LNCAP (cell line): ENCODE data around the gene OR52N5.

ENCODE experiments used
- CTCF ChIP-seq: fragments of 450-650 bp; IDR thresholded peaks from 2 replicates; pipeline ENCODE4 v1.5.1; 2017; ENCODE audit warnings: mild to moderate bottlenecking

OR52N5 gene

GRCh38 chr11:5783255-5783654 is at the start of gene OR52N5:
Gene OR52N5, minus strand, starts transcription at chr11:5783355. Its CDS starts 4,721 bp downstream, at chr11:5778634.
- no peak for TF ChIP-seq CTCF

GRCh38 chr11:5831196-5831829 is 48.2 kb upstream of the OR52N5 start:
- no peak for TF ChIP-seq CTCF

GRCh38 chr11:5818245-5818886 is 35.2 kb upstream of the OR52N5 start:
- no peak for TF ChIP-seq CTCF

GRCh38 chr11:5815534-5815933 is 32.4 kb upstream of the OR52N5 start:
- TF ChIP-seq CTCF = no peak

DNA sequence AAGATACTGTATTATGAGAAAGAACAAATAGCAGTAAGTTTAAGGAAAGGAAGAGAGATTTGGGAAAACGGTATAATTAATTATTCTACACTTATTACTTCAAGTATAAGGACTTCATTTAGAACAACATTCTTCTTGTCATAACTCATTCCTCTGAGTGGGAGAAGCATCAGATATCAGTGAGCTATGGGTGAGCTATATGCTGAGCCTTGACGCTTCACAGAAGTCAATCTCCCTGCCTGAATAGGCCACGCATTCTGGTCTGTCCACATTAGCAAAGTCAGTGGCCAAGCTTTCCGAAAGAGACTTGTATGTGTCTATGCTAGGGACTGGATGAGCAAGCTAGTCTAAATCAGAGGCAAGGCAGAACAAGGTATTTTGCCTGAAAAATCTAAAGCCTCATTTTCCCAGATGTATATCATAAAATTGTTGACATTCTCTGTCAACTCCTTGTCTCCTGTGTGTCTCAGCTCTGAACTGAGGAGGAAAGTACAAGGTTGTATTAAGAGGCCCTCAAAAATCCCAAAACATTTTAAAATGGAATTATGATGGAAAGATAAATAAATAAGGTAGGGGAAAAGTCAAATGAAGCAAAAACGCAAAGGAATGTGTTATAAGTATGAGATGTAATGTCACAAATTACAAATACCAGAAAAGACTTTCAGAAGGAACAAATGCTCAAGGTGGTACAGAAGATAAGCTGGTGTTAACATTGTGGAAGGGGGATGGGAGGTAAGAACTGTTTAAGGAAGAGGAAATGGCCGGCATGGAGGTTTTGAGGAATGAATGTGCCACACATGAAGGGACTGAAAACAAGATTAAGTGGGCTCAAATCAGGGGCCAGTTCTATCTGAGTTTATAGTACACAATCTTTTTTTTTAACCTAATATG is 27.0 kb upstream of the OR52N5 start:
- no peak for TF ChIP-seq CTCF

DNA sequence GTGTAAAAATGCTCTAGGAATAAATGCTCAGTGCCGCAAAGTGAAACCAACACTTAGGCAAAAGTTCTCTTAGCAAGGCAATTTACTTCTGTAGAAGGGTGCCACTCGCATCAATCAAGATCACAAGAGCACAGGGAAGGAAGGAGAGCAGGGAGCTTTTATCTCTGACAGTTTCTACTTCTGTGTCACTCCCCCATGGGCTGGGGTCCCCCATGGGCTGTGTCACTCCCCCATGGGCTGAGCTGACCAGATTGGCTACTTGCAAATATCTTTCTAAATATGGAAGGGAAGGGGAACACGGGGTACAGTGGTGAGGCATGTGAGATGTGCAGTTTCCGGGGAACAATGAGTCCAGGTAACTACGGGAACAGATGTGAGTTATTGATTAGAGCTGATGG is 26.0 kb upstream of the OR52N5 start:
- no peak for TF ChIP-seq CTCF

DNA sequence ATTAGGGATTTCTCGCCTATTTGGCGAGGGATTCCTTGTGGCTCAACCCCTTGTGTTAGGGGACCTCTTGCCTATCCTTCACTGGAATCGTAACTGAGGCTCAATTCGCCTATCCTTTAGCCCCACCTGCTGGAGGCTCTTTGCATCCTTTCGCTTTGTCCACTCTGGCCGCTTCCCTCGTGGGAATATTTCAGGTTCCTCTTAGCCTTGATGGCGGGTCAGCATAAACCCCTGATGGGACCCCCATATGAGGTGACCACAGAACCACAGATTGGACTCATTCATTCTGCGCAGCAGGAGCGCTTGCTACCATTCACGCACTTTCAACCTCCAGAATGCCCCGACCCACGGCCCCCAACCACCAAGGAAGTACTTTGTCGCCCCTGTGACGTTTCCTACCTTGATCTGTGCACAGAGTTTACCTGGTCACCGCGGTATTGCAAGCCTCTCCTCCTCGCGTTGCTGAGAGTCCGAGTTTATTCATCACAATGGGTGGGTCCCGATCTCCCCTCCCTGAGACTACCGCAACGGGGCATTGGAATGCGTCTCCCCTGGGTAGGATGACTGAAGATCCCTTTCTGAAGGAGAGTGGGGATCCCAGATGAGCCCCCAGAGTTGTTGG is 25.5 kb upstream of the OR52N5 start, which contains the start of gene OR52N2:
TSS of gene OR52N2 (plus strand) at position 425 of the 622 bp plus-strand sequence. CDS start 11,412 bp downstream, outside the sequence.
- TF ChIP-seq CTCF = peak; percentile 79
